SKM-1 (cell line): ENCODE results near the gene TNFRSF18.

Source experiments
- DNase-seq: peaks from one replicate; lab custom pipeline; 2025; ENCODE audit not compliant: unreplicated experiment; lab: John Stamatoyannopoulos, UW

Gene TNFRSF18

DNA sequence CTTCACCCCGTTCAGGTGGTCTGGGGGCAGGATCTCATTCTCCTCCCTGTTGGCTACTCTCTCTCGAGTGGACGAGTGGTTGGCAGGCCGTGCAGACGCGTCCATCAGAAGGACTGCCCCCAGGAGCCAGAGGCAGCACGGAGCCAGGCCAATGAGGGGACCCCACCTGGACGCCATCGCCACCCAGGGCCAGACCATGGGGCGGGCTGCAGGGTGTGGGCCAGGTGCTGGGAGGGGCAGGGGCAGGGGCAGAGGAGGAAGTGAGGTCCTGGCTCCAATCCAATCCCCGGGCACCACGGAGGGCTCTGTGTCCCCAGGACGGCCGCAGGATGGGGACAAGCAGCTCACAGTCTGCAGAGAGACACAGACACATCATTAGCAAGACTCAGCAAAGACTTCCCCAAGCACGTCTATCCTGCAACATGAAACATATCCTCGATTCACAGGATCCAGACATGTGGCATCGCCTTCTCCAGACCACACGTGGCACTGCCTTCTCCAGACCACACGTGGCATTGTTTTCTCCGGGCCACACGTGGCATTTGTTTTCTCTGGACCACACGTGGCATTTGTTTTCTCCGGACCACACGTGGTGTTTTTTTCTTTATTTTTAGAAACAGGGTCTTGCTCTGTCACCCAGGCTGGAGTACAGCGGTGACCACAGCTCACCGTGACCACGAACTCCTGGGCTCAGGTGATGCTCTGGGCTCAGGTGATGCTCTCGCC is 22.4 kb upstream of the TNFRSF18 start:
- DNase-seq: no peak

GRCh38 chr1:1228187-1228586 is 21.8 kb upstream of the TNFRSF18 start:
- no peak for DNase-seq

DNA sequence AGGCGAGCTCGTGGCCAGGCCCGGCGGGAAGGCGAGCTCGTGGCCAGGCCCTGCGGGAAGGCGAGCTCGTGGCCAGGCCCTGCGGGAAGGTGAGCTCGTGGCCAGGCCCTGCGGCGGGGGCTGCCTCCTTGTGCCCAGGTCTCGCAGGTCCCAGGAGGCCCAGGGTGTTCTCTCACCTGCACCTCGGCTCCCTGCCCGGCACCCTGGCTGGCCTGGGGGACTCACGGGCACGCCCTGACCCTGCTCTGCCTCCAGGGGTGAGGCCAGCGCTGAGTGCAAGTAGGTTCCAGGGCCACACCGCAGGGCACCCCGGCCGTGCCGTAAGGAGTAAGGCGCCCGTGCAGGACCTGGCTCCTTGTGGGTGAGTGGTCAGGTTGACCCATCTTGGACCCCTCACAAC is 21.0 kb upstream of the TNFRSF18 start:
- no peak for DNase-seq

DNA sequence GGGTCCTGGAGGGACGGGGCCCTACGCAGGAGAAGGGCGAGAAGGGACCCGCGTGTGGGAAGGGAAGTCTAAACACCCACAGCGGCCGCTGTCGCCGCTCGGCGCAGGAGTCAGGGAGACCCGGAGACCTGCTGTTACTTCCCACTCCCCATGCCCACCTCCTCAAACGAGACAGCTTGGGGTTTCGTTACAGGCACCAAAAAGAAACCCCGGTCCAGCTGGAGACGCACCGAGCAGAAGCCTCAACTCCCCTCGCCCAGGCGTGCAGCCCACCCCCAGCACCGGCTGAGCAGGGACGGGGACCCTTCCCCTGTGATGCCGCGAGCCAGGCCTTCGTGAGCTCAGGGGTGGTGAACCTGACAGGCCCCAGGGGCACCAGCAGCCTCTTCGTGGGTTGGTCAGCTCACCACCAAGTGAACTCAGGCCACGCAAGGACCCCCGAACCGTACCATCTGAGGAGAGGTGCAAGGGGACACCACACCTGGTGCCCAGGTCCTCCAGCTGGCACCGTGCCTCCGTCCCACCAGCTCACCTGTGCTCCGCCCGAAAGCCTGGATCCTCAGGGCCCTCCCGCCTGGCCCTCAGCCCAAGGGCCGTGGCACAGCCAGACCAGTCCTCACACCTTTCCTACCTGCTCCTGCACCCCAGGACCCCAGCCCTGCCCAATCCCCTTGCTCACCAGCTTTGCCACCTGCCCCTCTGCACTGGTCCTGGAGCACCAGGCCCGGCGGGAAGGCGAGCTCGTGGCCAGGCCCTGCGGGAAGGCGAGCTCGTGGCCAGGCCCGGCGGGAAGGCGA is 20.4 kb upstream of the TNFRSF18 start:
- no peak for DNase-seq

GRCh38 chr1:1225913-1226312 is 19.5 kb upstream of the TNFRSF18 start:
- no peak for DNase-seq

GRCh38 chr1:1225238-1225845 is 18.9 kb upstream of the TNFRSF18 start:
- no peak for DNase-seq

GRCh38 chr1:1223891-1224290 is 17.5 kb upstream of the TNFRSF18 start:
- no peak for DNase-seq

DNA sequence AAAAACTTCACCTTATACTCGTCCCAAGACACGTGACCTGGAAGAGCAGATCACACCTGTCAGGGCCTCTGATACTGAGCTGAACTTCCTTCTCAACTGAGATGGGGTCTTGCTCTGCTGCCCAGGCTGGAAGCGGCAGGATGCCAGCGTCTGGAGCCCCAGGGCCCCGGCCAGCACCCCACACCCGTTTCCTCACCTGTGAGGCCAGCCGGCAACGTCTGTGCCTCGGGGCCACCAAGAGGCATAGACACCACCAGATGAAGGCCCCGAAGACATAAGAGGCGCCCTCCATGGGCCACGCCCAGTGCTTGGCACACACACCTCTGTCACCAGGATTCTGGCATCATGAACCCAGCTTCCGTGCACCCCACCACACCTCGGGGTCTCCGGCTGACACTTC is 16.9 kb upstream of the TNFRSF18 start:
- no peak for DNase-seq

DNA sequence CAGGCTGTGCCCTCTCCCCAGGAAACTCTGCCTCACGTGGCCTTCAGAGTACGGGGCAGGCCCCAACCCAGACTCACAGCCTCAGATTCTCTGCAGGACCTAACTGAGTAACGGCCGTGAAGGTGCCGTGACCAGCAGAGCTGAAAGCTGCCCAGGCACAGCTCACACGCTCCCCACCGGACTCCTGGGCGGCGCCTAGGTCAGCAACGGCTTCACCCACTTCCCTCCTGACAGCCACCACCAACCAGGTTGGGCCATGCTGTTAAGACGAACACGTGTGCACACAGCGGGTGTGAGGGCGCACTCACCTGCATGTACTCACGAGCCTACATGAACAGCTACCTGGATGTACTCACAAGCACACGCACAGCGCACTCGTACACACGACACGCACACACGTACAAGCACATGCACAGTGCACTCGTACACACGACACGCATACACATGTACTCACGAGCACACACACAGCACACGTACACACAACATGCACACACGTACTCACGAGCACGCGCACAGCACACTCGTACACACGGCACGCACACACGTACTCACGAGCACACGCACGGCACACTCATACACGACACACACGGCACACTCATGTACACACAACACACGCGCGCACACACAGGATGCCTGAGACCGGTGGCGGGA is 16.3 kb upstream of the TNFRSF18 start:
- no peak for DNase-seq

- no peak for DNase-seq
Measured at GRCh38 chr1:1221887-1222574, 15.6 kb upstream of the TNFRSF18 start.

DNA sequence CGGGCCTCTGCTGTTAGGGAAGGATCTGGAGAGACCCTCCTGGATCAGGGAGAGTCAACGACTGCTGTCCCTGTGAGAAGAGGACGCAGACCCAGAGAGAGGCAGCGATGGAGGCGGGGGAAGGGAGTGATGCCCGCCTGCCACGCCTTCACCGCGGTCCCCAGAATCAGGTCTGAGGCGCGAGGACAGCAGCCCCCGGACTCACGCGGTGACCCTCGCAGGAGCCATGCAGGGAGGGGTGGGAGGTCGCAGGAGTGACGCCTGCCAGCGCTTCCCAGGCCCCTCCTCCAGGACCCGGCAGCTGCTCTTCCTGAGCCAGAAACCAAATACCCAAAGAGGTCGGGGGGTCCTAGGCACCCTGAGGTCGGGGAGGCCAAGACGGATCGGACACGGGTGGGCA is 13.8 kb upstream of the TNFRSF18 start:
- DNase-seq: no peak

- no peak for DNase-seq
Measured at GRCh38 chr1:1219341-1219740, 12.9 kb upstream of the TNFRSF18 start.

- DNase-seq: no peak
Measured at GRCh38 chr1:1218524-1219200, 12.3 kb upstream of the TNFRSF18 start.

DNA sequence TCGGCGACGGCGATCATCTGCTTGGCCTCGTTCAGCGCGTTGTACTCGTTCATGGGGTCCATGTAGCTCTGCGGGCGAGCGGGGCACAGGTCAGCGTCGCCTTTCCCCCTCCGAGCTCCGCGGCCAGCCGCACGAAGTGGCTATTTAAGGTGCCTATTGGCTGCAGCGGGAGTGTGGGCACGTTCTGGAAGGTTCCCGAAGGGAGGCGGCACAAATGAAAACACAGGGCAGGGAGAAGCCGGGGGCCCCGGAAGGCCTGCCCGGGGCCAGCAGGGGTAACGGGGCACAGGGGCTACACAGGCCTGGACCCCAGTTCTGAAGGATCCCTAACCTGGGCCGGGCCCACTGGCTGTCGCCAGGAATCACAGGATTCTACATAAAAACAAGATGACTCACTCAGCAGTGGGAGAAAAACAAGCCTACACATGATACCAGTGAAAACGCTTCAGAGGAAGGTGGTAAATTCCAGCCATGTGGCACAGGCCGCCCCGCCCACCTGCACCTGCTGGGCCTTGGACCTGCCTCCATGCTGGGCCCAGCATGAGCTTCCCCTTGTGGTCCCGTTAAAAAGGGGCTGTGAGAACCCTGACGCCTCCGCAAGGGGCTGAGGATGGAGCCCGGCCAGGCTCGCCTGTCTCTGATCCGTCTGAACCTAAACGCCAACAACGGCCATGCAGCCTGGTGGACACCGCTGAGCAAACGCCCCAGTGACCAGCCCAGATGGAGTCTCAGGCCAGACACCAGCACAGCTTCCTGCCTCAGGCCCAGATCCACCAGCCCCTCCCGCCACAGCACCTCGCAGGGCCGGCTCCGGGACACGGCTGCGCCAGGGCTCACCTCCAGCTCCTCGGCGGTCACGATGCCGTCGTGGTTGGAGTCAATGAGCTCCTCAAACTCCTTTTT is 11.5 kb upstream of the TNFRSF18 start:
- no peak for DNase-seq

DNA sequence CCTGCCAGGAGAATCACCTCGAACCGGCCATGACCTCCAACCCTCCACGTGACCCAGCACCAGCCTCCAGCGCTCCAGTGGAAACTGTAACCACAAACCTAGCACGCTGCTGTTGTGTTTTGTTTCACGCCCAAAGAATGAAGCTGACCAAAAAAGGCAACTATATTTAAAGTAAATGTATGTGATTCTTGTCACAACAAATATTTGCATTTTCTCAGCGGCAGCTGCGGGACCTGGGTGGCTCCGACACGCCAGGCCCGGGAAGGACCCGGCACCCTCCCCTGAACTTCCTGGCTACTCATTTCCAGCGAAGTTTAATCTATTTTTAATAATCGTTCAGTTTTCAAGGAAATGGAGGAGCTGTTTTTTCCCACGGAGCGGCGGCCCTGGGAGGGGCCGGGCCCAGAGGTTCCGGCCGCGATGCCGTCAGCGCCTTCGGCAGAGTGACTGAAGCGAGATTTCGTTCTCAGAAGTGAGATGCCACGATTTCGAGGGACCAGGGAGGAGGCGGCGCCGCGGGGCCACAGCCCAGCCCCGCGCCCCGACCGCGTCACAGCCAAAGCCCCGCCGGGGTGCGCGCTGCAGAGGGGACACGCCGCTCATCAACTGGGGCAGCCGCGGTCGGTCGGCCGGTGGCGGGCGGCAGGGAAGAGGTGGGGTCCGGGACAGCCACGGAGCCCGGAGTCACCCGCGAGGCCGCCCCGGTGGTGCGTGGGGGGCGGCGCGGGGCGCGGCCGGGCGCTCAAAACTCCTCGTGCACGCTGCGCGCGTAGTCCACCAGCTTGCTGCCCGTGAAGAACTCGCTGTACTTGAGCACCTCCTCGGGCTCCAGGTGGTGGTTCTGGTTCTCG is 10.6 kb upstream of the TNFRSF18 start:
- no peak for DNase-seq

DNA sequence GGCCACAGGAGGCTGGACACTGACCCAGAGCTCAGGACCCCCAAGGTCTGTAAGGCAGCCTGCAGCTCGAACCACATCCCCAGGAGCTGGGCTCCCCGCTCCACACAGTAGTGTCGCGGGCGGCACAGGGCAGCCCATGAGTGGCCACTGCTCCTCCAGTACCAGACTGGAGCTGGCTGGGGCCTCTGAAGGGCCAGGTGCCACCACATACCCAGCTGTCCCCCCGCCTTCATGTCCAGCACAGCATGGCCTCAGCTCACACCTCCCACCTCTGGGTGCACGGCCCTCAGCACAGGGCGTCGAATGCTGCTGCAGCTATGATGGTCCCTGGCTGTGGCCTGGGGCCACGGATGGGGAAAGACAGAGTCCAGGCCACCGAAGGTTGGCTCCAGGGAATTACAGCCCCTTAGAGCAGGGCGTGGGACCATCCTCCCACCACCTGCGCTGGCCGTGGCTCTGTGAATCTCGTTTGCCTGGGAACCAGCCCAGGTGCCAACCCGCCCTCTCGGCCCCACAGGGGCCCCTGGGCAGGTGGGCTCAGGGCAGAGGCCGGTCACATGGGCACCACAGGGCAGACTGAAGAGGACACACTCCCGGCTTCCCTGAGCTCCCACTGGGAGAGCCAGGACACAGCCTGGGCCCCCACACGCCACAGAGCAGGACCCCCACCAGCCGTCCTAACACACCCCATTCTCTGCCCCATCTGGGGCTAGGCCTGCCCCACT is 9.7 kb upstream of the TNFRSF18 start:
- no peak for DNase-seq

DNA sequence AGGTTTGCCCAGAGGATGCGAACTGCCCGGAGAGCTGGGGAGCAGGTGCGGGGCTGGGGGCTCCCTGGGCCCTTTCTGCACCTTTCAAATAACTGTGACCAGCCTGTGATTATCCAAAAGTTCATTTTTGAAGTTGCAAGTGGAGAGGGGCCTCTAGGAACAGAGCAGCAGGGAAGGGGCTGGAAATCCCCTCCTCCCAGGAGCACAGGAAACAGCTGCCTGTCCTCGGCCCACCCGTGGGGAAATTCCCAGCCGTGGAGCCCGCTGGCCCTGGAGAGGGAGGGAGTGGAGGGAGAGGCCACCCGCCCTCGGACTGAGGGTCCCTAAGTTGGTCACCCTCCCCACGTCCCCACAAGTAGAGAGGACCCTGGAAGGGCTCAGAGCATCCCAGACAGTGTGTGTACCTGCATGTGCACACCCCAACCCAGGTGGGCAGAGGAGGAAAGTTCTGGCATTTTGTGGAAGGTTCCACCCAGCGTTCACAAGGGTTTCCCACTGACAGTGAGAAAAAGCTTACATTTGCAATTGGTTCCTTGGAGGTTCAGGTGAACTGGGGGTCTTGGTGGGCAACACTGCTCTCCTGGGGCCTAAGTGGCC is 8.8 kb upstream of the TNFRSF18 start:
- DNase-seq: no peak
